HG03460 (cell line): Measurements from ENCODE around the gene PTPN3.

Experiments used
- ATAC-seq: cut with Tn5 transposase; IDR thresholded peaks from one replicate; pipeline ENCODE4 v1.9.1; 2021; ENCODE audit not compliant: unreplicated experiment

The PTPN3 gene

DNA sequence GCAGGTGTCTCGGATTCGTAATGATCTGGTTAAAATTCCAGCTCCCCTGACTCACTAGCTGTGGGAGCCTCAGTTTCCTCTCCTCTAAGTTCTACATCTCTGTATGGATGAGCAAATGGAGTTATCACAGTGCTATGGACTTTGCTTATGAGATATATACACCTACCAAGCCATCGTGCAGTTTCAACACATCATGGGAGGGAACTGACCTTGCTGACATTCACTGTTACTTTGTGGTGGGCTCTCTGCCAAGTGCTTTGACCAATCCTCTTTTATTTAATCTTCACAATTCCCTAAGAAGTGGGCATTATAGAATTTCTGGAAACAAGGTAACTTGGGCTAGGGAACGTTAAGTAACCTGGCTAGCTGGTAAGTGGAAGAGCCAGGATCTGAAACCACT, 70.2 kb downstream of the PTPN3 start:
- no peak for ATAC-seq

GRCh38 chr9:109426626-109427402, 71.3 kb downstream of the PTPN3 start:
- no peak for ATAC-seq

DNA sequence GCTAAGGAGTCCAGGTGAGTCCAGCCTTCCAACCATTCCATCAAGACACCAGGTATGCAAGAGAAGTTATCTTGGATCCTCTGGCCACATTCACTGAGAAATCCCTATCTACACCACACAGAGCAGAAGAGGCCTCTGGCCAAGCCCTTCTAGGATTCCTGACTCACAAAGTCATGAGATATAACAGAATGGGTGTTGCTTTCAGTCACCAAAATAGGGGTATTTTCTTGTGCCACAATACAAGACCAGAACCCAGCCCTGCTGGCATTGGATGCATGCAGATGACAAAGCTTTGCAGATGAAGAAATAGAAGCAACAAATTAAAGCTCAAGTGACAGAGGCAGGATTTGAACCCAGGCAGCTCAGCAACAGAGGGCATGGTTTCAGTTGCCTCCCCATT, 73.5 kb downstream of the PTPN3 start:
- ATAC-seq = no peak

GRCh38 chr9:109423877-109424276, 74.2 kb downstream of the PTPN3 start:
- ATAC-seq = no peak

- ATAC-seq = peak; percentile 66
Measured at GRCh38 chr9:109422641-109423040, 75.5 kb downstream of the PTPN3 start.

DNA sequence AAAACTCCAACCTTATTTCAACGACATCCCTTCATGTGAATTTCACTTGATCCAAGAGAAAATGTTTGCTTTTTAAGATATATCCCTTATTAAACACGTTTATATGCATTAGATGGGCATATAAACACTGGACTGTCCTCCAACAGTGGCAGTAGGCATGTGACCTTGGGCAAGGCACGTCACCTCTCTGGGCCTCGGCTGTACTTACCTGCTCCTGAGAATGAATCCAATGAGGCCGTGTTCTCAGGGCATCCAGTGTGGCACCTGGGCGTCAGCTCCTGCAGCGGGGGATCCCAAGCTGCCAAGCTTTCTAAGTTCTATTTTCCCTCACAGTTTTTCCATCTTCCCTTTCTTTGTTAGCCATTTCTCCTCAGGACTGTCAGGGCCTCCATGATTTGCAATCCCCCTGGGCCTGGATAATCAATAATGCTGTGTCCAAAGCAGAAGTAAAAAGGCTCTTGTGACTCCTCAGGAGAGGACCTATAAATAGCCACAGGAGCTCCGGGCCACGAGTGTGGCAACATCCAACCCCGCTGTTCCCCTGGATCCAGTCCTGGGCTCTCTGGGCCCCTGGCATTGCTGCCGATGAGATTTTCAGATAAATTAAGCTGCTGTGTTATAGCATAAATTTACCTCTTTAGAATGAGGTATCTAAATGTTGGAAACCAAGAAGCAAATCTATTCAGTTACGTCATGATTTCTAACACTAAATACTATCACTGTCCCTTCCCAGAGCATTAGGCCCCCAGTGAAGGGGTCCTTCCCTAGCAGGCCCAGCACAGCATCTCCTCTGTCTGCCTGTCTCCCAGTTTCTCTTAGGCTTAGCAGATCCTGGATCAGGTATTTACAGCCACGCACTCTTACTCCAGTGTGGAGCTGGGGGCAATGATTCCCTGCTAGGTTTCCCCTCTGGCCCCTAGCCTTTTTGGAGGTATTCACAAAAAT, 76.8 kb downstream of the PTPN3 start:
- ATAC-seq = no peak

GRCh38 chr9:109419531-109419930, 78.6 kb downstream of the PTPN3 start:
- ATAC-seq = no peak

DNA sequence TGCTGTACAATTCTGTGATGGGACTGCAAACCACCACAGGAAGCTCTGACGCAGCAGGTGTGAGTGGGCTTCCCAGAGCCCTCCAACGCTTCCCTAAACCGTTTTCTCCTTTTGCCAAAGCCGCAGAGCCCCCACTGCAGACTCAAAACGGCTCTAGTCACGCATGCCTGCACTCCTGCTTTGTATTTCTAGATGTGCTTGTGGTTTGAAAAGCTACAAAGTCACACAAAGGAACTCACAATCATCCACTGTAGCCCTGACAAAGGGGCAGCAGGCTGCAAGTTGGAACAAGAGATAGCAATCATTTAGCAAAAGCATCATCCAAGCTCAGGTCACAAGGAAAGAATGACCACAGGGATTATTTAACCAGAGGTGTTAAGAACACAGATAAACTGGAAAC, 79.3 kb downstream of the PTPN3 start:
- ATAC-seq = peak; percentile 20

DNA sequence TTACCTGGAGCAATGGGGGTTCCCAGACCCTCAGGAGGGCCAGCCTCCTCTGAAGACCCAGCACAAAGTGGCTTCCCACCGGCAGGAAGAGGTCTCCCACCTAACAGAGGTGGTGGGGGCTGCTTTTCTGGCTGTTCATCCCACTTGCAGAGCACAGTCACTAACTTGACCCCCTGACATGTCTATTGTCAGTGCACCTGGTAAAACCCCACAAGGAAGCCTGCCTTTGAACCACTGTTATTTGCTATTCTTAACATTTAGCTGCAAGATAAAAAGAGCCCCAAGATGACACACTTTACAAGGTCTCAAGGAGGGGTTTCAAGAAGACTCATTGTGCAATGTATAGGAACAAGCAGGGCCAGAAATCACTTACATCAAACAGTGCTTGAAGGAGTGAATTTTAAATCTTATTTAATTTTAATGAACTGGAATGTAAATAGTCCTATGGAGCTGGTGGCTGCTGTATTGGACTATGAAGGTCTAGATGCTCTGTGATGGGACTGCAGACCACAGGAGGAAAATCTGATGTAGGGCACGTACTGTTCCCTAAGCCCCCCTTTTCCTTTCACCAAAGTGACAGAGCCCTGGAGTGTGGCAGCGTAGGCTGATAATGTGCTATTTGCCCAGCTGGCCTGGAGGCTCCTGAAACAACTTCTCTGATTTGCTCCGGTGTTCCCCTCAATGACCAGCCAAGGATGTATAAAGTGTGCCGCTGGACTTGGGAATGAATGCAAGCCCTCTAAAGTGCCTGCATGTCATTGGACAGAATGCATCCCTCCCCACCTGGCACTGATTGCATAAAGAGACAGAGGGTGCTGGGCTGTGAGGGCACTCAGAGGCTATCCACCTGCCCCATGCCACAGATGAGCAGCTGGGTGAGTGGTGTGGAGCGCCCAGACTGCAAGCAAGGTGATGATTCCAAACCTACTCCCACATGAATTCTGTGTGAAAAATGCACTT, 80.2 kb downstream of the PTPN3 start:
- no peak for ATAC-seq

- ATAC-seq = no peak
Measured at GRCh38 chr9:109417054-109417453, 81.1 kb downstream of the PTPN3 start.

DNA sequence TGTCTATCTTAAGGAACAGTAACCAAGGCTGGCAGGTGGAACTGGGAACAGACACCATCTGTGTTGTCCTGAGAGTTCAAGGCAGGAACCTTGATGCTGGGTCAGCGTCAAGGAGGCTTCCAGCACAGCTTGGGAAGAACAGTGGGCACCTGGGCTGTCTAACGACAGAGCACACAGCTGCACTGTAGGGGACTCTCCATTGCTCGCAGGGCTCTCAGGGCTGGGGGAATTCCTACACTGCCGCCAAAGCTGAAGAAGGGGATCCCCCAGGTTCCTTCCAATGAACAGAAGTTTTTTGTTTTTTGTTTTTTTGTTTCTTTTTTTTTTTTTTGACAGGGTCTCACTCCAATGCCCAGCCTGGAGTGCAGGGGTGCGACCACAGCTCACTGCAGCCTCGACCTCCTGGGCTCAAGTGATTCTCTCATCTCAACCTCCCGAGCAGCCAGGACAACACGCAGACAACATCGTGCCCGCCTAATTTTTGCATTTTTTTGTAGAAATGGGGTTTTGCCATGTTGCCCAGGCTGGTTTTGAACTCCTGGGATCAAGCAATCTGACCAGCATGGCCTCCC, 81.9 kb downstream of the PTPN3 start:
- ATAC-seq = peak; percentile 54

GRCh38 chr9:109414125-109414785, 83.9 kb downstream of the PTPN3 start:
- no peak for ATAC-seq

DNA sequence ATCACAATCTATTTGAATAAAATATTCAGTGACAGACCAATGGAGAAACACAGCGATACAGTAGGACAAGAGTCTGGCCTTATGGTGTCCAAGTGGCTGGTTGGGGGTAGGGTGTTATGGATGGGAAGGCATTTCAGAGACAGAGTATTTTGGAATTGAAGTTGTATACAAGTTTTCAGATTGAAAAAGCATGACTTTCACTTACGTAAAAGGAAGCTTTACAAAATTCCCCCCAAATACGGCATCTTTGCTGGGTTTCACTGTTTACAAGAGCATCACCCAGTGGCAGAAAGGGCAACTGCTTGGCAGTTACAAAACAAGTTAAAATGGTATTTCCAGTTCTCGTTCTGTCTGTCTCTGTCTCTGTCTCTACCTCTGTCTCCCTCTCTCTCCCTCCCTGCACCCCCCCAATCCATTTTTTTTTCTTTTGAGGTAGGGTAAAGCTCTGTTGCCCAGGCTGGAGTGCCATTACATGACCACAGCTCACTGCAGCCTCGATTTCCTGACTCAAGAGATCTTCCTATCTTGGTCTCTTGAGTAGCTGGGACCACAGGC, 86.2 kb downstream of the PTPN3 start:
- ATAC-seq = peak; percentile 43

- ATAC-seq = peak; percentile 58
Measured at GRCh38 chr9:109411069-109411761, 86.9 kb downstream of the PTPN3 start.

DNA sequence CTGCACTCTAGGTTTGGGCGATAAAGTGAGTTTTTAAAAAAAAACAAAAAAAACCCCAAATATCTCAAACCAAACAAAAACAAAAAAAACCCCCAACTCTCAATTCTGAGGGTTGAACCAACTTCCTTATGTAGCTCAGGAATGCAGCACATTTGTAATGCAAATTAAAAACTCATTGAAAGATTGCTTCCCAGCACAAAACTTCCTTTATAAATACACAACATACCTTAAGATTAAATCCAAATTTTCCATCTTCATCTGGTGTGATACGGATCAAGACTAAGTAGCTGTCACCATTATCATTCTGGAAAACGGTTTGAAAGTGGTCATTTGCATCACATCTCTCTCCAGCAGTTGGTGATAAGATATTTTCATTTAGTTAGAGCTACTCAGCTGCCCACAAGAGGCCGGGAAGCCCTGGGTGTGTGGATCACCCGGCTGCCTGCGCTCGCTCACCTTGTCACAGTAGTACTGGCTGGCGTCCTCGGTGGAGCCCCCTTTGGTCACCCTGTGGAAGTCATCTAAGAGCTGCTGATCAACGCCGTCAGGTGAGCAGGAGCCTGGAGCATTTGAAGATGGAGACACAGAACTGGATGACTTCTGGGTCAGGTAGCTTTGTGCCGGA, 88.2 kb downstream of the PTPN3 start:
- no peak for ATAC-seq

GRCh38 chr9:109408759-109409462, 89.2 kb downstream of the PTPN3 start:
- no peak for ATAC-seq

GRCh38 chr9:109403766-109404320, 94.3 kb downstream of the PTPN3 start:
- ATAC-seq = no peak

DNA sequence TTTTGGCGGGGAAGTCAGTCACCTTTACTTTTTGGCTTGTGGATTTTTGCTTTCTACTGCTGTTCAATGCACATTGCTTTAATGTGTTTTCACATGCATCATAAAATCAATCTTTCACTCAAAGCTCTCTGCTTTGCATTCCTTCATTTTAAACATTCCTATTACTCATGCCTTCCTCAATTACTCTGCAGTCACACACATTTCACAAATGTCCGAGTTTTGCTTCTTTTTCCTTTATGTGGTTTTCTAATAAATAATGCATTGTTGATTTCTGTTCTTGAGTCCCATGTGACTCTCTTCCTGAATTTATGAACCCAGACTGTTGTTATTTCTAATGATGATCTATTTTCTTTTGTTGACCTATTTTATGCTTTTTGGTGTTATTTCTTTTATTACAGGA, 95.0 kb downstream of the PTPN3 start:
- no peak for ATAC-seq
